Activated naive CD8-positive, alpha-beta T cell treated with anti-CD3 and anti-CD28 coated beads, Interleukin-2, amount 50 U/mL, for 16 hours (primary cell): Measurements from ENCODE around the gene WDR7.

ENCODE experiments used
- DNase-seq: peaks from one replicate; pipeline ENCODE4 v3.0.0-alpha.2; 2020; ENCODE audit warnings: low read depth, low spot score

Gene WDR7

DNA sequence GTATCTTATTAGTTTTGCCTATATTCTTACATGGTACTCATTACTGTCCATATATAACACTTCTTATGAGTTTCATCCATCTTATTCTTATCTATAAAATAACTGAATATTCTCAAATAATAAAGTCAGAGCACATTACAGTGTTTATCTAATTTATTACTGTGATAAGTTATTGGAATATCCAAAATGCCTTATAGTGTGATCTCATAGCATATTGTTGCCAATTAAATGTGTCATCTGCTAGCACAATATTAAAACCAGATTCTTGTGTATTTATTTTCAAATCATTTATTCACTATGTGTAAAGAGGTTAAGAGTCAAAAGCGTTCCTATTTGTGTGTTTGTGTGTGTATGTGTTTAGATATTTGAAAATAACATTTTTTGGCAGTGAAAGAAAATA is 151.9 kb downstream of the WDR7 start:
- DNase-seq: no peak

DNA sequence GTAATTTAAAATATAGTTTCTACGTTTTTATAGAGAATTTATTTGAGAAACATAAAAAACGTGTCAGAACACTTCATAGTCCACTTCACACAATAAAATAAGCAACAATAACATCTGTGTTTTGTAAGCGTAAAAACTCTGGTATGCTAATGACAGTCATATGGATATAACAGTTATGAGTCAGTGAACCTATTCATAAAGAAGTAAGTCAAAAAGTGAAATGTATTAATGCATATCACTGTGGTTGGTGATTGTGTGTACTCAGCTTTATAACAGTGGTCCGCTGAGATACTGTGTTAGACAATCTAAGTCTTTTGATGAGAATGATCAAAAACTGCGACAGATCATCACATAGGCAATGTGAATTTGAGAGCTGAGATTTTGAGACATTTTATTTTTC is 153.2 kb downstream of the WDR7 start:
- DNase-seq: no peak

DNA sequence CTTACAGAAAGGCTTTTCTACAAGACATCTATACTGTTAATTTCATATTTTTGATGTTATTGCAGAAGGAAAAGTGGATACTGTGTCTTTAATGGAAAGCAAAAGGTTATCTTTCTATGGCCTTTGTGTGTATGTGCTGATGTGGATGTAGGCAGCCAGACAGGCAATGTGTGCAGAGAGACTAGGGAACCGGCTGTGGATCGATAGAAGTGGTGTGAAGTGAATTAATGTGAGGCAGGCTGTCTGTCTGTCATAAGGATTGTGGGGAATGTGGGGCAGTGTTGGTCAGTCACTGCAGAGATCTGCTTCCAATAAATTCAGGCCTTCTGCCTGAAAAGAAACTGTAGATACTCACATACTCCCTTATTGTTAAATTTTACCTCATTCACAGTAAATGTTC is 156.7 kb downstream of the WDR7 start:
- DNase-seq: no peak

- DNase-seq: no peak
Observed at GRCh38 chr18:56812674-56813073, 161.5 kb downstream of the WDR7 start.

- DNase-seq: no peak
Observed at GRCh38 chr18:56815926-56816325, 164.8 kb downstream of the WDR7 start.

GRCh38 chr18:56823986-56824565 is 172.9 kb downstream of the WDR7 start:
- DNase-seq: no peak

DNA sequence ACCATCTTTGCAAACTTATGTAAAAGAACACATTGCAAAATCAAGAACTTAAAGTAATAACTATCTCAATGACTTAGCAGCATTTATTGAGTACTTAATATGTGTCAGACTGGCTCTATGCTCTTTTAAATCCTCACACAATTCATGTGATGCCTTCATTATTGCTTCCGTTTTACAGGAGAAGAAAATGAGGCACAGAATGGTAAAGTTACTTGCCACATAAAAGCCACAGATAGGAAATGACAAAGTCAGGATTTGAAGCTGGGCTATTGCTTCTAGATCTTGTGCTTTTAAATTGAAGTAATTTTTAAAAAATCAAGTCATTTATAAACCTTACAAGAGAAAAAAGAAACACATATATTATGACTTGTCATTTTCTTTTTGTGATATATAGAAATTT is 174.2 kb downstream of the WDR7 start:
- no peak for DNase-seq

DNA sequence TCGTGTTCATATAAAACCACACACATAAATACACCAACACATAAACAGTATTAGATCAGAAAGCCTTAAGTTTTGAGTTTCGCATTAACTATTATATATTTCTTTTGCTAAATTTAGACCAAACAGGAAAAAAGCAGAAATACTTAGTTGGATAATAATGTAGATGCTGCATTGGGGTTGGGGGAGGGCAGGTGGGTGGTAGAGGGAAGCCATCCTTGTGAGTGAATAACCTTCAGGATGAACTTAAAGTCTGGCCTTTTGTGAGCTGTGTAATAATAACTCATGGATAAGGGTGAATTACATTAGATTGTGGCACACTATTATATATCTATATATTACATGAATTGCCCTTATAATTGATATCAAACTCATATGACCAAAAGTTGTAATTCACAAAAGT is 174.7 kb downstream of the WDR7 start:
- no peak for DNase-seq

DNA sequence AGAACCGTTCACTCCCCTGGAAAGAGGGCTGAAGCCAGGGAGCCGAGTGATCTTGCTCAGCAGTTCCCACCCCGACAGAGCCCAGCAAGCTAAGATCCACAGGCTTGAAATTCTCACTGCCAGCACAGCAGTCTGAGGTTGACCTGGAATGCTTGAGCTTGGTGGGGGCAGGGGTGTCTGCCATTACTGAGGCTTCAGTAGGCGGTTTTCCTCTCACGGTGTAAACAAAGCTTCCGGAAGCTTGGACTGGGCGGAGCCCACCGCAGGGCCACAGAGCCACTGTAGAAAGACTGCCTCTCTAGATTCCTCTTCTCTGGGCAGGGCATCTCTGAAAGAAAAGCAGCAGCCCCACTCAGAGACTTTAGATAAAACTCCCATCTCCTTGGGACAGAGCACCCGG is 180.8 kb downstream of the WDR7 start:
- DNase-seq: no peak

DNA sequence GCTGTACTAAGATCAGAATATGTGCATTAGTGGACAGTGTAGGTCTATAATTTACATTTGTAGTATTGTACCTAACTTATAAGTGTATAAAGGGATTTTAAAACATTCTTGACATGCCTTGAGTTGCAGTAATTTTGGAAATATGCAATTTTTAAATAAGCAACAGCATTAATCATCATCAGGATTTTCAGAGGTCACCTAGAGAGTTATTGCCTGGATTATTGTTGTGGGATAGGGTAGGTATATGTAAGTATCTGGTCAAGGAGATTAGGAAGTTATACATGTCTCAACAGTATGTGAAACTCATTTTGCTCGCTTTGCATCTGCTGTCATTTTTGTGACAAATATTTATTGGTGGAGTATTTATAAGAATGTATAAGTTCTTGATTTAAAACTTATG is 184.2 kb downstream of the WDR7 start:
- no peak for DNase-seq

DNA sequence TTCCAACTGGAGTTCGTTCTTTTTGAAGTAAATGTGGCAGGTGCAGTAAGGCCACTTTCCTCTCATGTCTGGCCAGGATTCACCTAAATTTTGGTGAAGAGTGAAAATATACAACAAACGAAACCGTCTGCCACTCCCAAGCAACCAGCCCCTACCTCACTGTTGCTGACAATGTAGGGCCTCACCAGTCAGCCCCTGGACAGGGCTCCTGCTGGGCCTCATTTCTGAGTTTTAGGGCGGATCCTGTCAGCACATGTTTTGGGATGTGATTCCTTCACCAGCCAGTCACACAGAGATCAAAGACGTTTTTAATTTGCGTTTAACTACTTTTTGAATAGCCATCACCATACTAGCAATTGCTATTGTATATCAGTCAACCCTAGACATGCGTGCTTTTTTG is 185.0 kb downstream of the WDR7 start:
- DNase-seq: no peak

- DNase-seq: no peak
Observed at GRCh38 chr18:56841836-56842235, 190.7 kb downstream of the WDR7 start.

GRCh38 chr18:56843241-56843640 is 192.1 kb downstream of the WDR7 start:
- no peak for DNase-seq

DNA sequence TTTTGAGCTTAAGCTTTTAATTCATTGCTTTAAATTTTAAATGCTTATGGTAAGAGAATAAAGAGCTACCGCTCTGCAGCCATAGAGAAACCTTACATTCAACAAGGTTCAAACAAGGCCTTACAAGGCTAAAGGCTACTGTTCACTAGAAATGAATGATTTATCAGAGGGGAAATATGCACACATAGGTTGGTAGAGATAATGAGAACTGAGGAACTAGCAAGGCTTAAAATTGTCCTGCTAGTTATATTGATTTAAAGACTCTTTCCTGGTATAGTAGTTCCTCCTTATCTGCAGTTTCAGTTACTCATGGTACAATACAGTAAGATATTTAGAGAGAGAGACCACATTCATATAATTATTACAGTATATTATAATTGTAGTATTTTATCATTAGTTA is 193.4 kb downstream of the WDR7 start:
- no peak for DNase-seq

- no peak for DNase-seq
Observed at GRCh38 chr18:56851774-56852173, 200.6 kb downstream of the WDR7 start.

DNA sequence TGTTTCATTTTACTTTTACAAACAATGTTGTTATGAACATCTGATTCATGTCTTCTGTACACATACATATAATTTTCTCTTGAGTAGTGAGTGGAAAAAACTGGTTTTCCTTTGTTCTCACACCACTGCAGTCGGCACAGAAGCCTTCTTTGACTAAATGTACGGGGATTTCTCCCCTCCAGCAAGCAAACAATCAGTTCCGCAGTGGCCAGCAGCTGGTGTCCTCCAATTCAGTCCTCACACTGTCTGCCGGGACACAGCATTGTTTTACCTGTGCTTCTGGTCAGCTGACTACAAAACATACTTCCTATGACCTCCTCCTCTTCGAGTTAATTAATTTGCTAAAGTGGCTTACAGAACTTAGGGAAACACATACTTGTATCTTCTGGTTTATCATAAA is 202.8 kb downstream of the WDR7 start:
- no peak for DNase-seq

DNA sequence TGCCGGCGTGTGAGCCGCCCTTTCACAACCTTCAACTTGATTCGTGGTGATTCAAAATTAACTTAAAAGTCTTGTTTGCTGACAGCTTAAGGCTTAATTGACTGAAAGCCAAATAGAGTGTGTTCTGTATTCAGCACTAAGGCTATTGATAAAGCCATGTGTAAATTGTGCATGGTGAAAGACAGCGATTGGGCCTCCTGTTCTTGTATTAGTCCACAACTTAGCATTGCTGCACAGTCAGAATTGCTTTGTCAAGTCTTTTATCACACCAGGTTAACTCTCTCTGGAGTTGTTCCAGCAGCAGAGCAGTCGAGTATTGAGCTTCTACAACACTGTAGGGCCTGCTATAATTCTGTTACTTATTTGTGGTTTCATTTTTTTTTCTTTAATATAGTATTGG is 210.1 kb downstream of the WDR7 start:
- no peak for DNase-seq

DNA sequence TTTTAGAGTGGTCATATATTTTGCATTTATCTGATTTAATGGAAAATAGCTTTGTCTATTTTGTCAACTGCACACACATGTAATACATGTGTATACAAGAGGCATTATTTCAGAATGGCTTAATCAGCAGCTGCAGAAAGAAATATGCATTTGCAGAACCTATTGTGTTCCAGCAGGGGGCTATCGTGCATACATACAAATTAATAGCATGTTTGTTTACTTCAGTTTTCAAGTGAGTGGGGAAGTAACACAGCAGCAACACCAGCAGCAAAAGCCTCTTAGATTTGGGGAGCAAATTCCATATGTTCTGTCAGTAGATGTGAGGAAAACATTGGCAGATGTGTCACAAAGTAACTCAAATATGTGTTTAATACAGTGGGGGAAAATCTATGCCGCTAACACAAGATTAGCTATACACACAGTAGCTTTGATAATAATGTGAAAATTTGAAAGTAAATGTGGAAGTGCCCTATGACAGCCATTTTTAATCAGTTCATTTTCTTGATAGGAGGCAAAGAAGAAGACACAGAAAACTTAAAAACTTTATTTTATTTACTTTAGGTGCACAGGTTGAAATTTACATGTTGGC is 218.1 kb downstream of the WDR7 start:
- DNase-seq: no peak

GRCh38 chr18:56870982-56871381 is 219.8 kb downstream of the WDR7 start:
- no peak for DNase-seq

DNA sequence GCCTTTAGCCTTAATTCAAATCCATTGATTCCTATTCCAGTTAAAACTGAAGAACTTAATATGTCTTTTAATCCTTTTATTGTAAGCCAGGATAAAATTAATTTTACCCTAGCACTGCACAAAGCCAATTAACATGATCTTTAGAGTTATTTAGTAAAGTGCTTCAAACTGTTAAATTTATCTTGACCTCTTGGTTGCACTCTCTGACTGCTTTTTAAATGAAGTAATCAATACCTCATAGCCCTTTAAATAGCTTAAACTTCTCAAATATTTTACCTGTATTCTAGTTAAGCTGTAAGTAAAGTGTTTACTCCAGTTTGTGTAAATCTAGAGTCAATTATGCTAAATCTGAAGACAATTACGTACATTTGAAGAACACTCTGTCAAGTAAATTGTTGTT is 221.0 kb downstream of the WDR7 start:
- no peak for DNase-seq

- DNase-seq: no peak
Observed at GRCh38 chr18:56873441-56874140, 222.4 kb downstream of the WDR7 start.

DNA sequence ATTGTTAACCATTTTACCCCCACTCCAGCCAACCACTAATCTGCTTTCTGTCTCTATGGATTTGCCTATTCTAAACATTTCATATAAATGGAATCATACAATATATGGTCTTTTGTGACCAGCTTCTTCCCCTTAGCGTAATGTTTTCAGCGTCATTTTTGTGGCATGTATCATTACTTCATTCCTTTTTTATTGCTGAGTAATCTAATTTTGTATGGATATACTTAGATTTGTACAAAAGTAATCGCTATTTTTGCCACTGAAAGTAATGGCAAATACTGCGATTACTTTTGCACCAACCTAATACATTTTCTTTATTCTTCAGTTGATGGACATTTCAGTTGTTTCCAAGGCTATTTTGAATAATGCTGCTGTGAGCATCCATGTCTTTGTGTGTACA is 227.6 kb downstream of the WDR7 start:
- no peak for DNase-seq

DNA sequence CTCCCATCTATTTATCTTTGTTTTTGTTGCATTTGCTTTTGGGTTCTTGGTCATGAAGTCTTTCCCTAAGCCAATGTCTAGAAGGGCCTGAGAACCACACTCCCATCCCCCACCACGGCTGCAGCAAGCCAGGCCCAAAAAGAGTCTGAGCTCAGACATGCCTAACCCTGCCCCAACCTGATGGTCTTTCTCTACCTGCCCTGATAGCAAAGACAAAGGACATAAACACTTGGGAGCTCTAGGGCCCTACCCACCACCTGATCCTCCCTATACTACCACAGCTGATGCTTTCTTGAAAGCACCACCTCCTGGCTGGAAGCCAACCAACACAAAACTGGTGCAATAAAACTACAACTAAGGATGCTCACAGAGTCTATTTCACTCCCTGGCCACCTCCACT is 233.4 kb downstream of the WDR7 start:
- no peak for DNase-seq

DNA sequence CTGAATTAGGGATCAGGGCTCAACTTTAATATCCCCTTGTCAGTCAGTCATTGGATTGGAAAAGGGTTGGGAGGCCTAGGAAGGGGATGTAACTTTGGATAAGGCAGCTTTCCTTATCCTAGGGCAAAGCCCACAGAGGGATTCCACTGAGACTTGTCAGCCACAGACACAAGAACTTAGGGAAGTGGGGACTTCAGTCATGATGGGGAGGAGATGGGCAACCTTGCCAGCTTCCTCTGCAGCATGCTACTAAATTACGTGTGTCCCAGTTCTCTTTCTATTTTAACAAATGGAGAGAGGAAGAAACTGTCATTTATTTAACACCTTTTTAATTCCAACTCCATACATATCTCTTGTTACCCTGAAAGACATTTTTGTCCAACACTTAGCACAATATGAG is 237.8 kb downstream of the WDR7 start:
- DNase-seq: no peak
